ENCODE results near the gene NACA.
"Not testable (repeated sequence)": the region's sequence is repeated elsewhere in the genome, so short reads cannot be mapped to it uniquely, and the experiment has no call there.

The NACA gene

DNA sequence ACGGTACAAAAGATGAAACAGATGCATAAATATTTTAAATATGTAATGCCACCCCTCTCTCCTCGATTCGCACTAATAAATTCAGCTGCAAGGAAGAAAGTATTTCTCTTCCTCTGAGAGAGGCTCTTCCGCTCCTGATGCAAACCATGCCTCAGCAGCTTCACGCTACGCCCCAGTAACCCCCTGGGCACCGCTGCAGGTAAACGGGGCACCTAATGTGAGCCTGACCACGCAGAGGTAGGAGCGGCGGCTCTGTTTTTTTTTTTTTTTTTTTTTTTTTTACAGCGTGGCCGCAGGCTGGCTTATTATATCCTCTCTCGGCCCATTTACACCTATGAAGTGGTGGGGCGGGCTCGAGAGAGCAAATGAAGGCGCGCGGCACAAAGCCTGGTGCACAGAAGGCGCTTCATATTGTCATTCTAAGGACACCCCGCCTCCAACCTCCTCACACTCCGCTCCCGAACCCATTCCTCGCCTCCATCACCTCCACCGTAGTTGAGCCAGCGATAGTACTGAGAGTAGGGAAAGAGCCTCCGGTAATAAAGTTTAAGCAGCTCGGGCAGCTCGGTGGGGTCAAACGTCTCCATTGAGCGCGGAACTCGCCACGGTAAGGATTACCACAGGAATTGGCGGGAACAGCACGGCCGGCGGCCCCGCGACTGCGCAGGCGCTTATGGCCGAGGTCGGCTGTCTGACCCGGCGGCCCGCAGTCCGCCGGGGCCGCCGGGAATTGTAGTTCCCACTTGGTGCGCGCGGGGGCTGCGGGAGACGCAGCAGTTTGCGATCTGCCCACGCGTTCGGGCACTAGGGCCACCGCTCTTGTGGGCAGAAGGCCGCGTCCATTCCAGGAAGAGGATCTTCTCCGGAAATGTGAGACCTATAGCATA is 26.9 kb upstream of the NACA start, which contains the start of gene PRIM1:
Gene PRIM1 (minus strand): TSS at position 612 of the 887 bp plus-strand sequence. CDS start 25 bp downstream, at position 587.
- peak within 1 kb of the TSS; percentile 46 for H3K4me3 ChIP-seq (replicated peaks; ENCODE audit: insufficient read depth, low read length)
- H3K27ac ChIP-seq (replicated peaks), result peak within 1 kb of the TSS; percentile 99
- TF ChIP-seq GABPA (IDR thresholded peaks at IDR 0.05; ENCODE audit: low read depth) (no peak), SPI1 (IDR thresholded peaks at IDR 0.05; ENCODE audit: borderline replicate concordance, low read depth) (peak; percentile 13; the same call in 1 of the 2 replicates), POLR2AphosphoS5 (IDR thresholded peaks at IDR 0.05; ENCODE audit: low read depth) (peak; percentile 94)
- TF ChIP-seq, protein P1, sequence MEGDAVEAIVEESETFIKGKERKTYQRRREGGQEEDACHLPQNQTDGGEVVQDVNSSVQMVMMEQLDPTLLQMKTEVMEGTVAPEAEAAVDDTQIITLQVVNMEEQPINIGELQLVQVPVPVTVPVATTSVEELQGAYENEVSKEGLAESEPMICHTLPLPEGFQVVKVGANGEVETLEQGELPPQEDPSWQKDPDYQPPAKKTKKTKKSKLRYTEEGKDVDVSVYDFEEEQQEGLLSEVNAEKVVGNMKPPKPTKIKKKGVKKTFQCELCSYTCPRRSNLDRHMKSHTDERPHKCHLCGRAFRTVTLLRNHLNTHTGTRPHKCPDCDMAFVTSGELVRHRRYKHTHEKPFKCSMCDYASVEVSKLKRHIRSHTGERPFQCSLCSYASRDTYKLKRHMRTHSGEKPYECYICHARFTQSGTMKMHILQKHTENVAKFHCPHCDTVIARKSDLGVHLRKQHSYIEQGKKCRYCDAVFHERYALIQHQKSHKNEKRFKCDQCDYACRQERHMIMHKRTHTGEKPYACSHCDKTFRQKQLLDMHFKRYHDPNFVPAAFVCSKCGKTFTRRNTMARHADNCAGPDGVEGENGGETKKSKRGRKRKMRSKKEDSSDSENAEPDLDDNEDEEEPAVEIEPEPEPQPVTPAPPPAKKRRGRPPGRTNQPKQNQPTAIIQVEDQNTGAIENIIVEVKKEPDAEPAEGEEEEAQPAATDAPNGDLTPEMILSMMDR (IDR thresholded peaks at IDR 0.05; ENCODE audit: insufficient read depth, low read length), result no peak
- TF ChIP-seq, protein P2, sequence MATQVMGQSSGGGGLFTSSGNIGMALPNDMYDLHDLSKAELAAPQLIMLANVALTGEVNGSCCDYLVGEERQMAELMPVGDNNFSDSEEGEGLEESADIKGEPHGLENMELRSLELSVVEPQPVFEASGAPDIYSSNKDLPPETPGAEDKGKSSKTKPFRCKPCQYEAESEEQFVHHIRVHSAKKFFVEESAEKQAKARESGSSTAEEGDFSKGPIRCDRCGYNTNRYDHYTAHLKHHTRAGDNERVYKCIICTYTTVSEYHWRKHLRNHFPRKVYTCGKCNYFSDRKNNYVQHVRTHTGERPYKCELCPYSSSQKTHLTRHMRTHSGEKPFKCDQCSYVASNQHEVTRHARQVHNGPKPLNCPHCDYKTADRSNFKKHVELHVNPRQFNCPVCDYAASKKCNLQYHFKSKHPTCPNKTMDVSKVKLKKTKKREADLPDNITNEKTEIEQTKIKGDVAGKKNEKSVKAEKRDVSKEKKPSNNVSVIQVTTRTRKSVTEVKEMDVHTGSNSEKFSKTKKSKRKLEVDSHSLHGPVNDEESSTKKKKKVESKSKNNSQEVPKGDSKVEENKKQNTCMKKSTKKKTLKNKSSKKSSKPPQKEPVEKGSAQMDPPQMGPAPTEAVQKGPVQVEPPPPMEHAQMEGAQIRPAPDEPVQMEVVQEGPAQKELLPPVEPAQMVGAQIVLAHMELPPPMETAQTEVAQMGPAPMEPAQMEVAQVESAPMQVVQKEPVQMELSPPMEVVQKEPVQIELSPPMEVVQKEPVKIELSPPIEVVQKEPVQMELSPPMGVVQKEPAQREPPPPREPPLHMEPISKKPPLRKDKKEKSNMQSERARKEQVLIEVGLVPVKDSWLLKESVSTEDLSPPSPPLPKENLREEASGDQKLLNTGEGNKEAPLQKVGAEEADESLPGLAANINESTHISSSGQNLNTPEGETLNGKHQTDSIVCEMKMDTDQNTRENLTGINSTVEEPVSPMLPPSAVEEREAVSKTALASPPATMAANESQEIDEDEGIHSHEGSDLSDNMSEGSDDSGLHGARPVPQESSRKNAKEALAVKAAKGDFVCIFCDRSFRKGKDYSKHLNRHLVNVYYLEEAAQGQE (IDR thresholded peaks at IDR 0.05; ENCODE audit: insufficient replicate concordance, low read depth), result peak; percentile 57
- DNase-seq (ENCODE audit: low read depth in 1 of 2, low spot score in 1 of 2), result peak; percentile 75 to 91
- H3K27me3 ChIP-seq (ENCODE audit: insufficient read depth, poor library complexity, severe bottlenecking), result no peaks in the 10 kb centered on the region

DNA sequence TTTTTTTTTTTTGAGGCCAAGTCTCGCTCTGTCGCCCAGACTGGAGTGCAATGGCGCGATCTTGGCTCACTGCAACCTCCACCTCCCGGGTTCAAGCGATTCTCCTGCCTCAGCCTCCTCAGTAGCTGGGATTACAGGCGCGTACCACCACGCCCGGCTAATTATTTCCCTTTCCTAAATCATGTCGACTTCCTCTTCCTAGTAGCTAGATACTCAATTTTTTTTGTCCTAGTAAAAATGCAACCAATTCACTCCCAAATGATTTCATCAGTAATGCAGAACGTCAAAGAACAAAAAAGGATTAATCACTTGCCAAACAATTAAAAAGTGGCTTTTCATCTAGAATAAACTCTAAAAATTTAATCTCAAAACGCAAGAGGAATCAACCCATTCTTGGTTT is 25.5 kb upstream of the NACA start:
- peak overlapping the region; percentile 46 for H3K4me3 ChIP-seq (replicated peaks; ENCODE audit: insufficient read depth, low read length)

DNA sequence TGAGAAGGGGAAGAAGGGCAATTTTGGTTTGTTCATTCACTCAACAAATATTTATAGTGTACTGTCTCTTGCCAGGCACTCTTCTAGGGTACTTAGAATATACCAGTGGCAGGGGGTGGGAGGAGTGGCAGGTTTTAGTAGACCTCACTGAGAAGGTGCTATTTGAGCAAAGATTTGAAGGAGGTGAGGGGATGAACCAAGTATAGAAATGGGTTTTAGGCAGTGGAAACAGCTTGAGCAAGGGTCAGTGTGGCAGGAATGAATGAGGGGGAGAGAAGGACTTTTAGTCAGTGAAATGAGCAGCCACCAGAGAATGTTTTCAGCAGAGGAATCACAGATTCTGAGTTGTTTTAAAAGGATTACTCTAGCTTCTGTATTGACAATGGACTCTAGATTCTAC is 24.8 kb upstream of the NACA start:
- DNase-seq (ENCODE audit: low read depth in 1 of 2, low spot score in 1 of 2), result no peak
- TF ChIP-seq SPI1 (IDR thresholded peaks at IDR 0.05; ENCODE audit: borderline replicate concordance, low read depth) (no peak), GABPA (IDR thresholded peaks at IDR 0.05; ENCODE audit: low read depth) (no peak), POLR2AphosphoS5 (IDR thresholded peaks at IDR 0.05; ENCODE audit: low read depth) (no peak)
- TF ChIP-seq, protein P2 (IDR thresholded peaks at IDR 0.05; ENCODE audit: insufficient replicate concordance, low read depth), result no peak
- TF ChIP-seq, protein P1 (IDR thresholded peaks at IDR 0.05; ENCODE audit: insufficient read depth, low read length), result no peak
- H3K27me3 ChIP-seq (ENCODE audit: insufficient read depth, poor library complexity, severe bottlenecking), result no peaks in the 10 kb centered on the region
- H3K4me3 ChIP-seq (replicated peaks; ENCODE audit: insufficient read depth, low read length), result no peak overlapping the region
- peak overlapping the region; percentile 34 for H3K27ac ChIP-seq (replicated peaks)

More for the DNA sequence above, 25.5 kb upstream of the NACA start:
- TF ChIP-seq SPI1 (IDR thresholded peaks at IDR 0.05; ENCODE audit: borderline replicate concordance, low read depth), result peak; percentile 61; the same call in 1 of the 2 replicates
- peak overlapping the region; percentile 99 for H3K27ac ChIP-seq (replicated peaks)
- DNase-seq (ENCODE audit: low read depth in 1 of 2, low spot score in 1 of 2); H3K27me3 ChIP-seq (ENCODE audit: insufficient read depth, poor library complexity, severe bottlenecking): not testable (repeated sequence)

DNA sequence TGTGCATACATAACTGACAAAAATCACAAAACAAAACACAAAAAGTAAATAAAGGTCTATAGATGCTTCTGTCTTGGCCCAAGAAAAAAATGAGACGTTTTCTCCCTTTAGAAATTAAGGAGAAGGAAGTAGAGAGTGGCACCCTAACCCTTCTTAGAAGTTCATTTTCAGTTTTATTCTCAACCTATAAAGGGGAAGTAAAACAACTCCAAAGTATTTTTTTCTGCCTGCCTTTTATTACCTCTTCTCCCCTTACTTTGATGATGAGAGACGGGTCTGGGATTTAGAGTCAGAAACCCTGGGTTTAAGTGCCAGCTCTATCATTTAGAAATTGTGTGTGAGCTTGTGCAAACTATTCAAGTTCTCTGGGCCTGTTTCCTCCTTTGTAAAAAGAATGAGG is 24.3 kb upstream of the NACA start:
- no peak for DNase-seq (ENCODE audit: low read depth in 1 of 2, low spot score in 1 of 2)
- Histone ChIP-seq H3K27ac (replicated peaks) (peak overlapping the region; percentile 34), H3K4me3 (replicated peaks; ENCODE audit: insufficient read depth, low read length) (no peak overlapping the region), H3K27me3 (ENCODE audit: insufficient read depth, poor library complexity, severe bottlenecking) (no peaks in the 10 kb centered on the region)
- TF ChIP-seq, protein P1 (IDR thresholded peaks at IDR 0.05; ENCODE audit: insufficient read depth, low read length), result no peak
- TF ChIP-seq, protein P2 (IDR thresholded peaks at IDR 0.05; ENCODE audit: insufficient replicate concordance, low read depth), result no peak
- TF ChIP-seq POLR2AphosphoS5 (IDR thresholded peaks at IDR 0.05; ENCODE audit: low read depth), result no peak
- TF ChIP-seq SPI1 (IDR thresholded peaks at IDR 0.05; ENCODE audit: borderline replicate concordance, low read depth), result no peak
- TF ChIP-seq GABPA (IDR thresholded peaks at IDR 0.05; ENCODE audit: low read depth), result no peak
